Astrocyte of the spinal cord (primary cell): ENCODE data around the gene NCAM2.

ENCODE experiments used
- DNase-seq: peaks from one replicate; pipeline ENCODE4 v3.0.0; 2011; ENCODE audit warnings: low read depth, low spot score
- H3K4me3 ChIP-seq: 2 replicates; pipeline ENCODE4 v1.5.1; 2011; ENCODE audit warnings: low read depth, mild to moderate bottlenecking, low read length, moderate library complexity
- in situ Hi-C: cut with HindIII; loops from 2 replicates; pipeline ENCODE4 v1.10.0; 2017; ENCODE audit warnings: low sequenced_read_pairs
- TF ChIP-seq, protein P1 (sequence below): IDR thresholded peaks from 2 replicates; pipeline ENCODE4 v1.5.1; 2012; ENCODE audit warnings: low read depth, mild to moderate bottlenecking, low read length, inconsistent platforms

NCAM2 gene

DNA sequence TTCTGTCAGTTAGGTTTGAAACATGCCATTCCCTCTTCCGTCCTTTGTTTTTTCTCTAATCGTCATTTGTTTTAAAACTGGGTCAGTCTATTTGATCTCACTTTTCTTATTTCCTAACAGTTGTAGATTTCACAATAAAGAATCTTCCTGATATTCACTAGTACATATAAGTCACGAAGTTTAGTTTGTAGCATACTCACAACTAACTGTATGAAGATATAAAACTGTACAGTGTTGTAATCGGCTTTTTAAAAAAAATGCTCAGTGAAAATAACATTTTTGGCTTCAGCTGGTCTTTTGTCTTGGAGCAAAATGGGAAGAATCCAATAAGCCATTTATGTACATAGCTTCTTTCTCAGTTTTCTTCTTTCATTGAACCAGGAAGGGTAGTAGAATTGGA, 78.3 kb downstream of the NCAM2 start:
- in situ Hi-C loops: no loop called here
- no peak for DNase-seq
- H3K4me3 ChIP-seq: no peak overlapping the region
- TF ChIP-seq, protein P1, sequence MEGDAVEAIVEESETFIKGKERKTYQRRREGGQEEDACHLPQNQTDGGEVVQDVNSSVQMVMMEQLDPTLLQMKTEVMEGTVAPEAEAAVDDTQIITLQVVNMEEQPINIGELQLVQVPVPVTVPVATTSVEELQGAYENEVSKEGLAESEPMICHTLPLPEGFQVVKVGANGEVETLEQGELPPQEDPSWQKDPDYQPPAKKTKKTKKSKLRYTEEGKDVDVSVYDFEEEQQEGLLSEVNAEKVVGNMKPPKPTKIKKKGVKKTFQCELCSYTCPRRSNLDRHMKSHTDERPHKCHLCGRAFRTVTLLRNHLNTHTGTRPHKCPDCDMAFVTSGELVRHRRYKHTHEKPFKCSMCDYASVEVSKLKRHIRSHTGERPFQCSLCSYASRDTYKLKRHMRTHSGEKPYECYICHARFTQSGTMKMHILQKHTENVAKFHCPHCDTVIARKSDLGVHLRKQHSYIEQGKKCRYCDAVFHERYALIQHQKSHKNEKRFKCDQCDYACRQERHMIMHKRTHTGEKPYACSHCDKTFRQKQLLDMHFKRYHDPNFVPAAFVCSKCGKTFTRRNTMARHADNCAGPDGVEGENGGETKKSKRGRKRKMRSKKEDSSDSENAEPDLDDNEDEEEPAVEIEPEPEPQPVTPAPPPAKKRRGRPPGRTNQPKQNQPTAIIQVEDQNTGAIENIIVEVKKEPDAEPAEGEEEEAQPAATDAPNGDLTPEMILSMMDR: no peak

DNA sequence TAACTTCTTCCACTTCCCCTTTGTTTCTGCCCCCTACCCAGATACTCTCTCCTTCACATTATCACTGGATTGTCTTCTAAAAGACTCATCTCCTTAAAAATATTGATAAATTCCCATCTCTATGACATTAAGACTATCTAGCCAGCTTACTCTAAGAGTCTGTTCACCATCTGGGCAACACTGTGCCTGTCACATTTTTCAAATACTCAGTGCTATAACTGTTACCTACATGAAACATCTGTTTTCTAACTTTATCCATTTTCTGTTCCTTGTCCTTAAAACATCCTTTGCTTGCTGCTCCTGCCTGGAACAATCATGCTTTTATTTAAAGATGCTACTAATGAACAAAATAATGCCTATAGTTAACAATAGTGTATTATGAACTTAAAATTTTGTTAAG, 81.4 kb downstream of the NCAM2 start:
- TF ChIP-seq, protein P1: no peak
- in situ Hi-C loops: no loop called here
- DNase-seq: no peak

DNA sequence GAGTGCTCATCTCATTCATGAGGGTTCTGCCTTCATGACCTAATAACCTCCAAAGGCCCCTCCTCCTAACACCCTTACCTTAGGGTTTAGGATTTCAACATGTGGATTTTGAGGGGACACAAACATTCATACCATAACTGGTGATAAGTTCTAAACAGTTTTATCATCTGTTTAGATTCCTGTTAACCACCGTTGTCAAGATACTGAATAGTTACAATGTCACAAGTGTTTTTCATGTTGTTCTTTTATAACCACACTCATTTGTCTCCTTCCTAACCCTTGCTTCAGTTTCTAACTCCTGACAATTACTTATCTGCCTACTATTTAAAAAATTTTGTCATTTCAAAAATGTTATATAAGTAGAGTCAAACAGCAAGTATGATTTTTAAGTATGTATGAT, 86.0 kb downstream of the NCAM2 start:
- in situ Hi-C loops: no loop called here
- no peak overlapping the region for H3K4me3 ChIP-seq
- TF ChIP-seq, protein P1: no peak
- peak; percentile 18 for DNase-seq

More for the DNA sequence above, 81.4 kb downstream of the NCAM2 start:
- no peak overlapping the region for H3K4me3 ChIP-seq

DNA sequence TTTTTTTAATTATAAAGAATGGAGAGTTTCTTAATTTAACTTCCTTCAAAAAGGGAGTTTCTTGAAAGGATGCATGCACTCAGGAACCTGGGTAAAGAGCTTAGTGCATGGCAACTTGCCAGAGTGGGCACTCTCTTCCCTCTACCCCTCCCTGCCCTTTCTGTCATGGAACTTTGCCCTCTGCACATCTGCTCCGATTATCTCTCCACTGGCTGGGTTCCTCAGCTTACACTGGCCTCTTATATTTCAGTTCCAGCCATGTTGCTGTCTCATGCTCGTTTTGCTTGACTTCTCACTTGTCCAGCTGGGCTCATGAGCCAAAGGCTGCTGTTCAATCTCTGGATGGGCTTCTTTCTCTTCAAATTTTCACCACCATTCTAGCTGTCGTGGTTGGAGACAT, 87.0 kb downstream of the NCAM2 start:
- TF ChIP-seq, protein P1: no peak
- in situ Hi-C loops: no loop called here
- DNase-seq: no peak
- H3K4me3 ChIP-seq: no peak overlapping the region

DNA sequence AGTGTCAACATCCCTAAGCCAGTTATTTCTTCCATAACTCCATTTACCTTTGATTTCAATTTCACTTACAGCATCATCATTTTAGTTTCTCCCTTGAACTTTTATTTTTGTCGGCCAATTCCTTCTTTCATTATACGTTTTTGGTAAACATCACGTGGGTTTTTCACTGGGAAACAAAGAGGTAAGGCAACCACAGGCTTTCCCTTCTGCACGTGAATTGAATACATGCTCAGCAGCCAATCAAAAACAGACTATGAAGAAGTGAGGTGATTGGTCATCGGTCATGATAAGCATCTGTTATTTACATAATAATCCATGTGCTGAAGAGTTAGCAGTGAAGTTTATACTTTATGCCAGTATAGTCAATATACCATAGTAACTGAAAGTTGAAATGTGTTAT, 98.7 kb downstream of the NCAM2 start:
- TF ChIP-seq, protein P1: no peak
- H3K4me3 ChIP-seq: no peak overlapping the region
- in situ Hi-C loops: no loop called here
- no peak for DNase-seq

DNA sequence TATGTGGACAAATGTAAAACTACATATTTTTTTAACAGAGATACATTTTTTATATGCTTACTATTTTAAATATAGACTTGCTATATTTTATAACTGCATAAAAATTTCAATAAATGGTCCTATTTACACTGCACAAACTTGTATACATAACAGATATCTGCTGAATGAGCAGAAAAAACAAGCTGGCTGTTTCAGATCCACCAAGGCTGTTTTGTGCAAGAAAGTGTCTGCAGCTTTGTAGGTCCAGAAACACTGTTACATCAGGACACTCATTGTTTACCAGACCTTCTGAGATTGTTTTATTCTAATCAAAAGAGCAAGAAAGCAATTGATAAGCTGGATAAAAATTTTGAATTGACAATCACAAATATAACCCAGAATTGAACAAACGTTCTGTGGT, 99.3 kb downstream of the NCAM2 start:
- no peak overlapping the region for H3K4me3 ChIP-seq
- in situ Hi-C loops: no loop called here
- DNase-seq: no peak
- TF ChIP-seq, protein P1: no peak

DNA sequence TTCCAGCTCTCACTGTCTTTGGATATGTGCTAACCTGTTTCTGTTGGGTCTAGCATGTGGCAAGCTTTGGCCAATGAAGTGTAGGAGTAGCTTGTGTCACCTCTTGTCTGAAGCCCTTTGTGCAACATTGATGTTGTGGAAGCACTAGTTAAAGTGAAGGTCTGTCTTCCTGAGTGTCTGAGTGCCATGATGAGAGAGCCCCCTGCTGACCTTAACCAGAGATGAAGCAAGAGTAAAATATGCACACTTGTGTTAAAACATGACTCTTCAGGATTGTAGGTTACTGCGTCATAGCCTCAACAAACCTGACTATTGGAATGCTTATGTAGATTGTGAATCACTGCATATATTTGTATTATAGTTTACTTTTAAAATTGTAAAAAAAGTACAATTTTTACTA, 103.7 kb downstream of the NCAM2 start:
- peak; percentile 67 for DNase-seq
- TF ChIP-seq, protein P1: peak; percentile 32
- no peak overlapping the region for H3K4me3 ChIP-seq
- in situ Hi-C loops: no loop called here
